Smooth muscle cell (in vitro differentiated cells): ENCODE measurements around the gene MYH3. TPM values are rescaled to one million over a fixed set of nuclear protein-coding genes. Genes with fewer than 3 reads are reported as not detected.

Experiments used
- DNase-seq: peaks from one replicate; lab custom pipeline; 2025; ENCODE audit not compliant: unreplicated experiment; lab: John Stamatoyannopoulos, UW
- H2AFZ ChIP-seq: fragments of 200-600 bp; sonication (generic); 2 replicates; pipeline ENCODE4 v1.6.0; 2016; ENCODE audit warnings: antibody characterized with exemption, low read depth, mild to moderate bottlenecking
- H3F3A ChIP-seq: fragments of 200-600 bp; sonication (generic); 2 replicates; pipeline ENCODE4 v1.6.0; 2017; ENCODE audit warnings: antibody characterized with exemption, low read depth
- H3K27ac ChIP-seq: fragments of 200-600 bp; sonication (generic); 2 replicates; pipeline ENCODE4 v1.5.1; 2016; ENCODE audit warnings: low read depth, mild to moderate bottlenecking
- H3K27me3 ChIP-seq: fragments of 200-600 bp; sonication (generic); 2 replicates; pipeline ENCODE4 v1.6.1; 2016; ENCODE audit warnings: low read depth, mild to moderate bottlenecking
- H3K36me3 ChIP-seq: fragments of 200-600 bp; sonication (generic); 2 replicates; pipeline ENCODE4 v1.5.1; 2016; ENCODE audit warnings: low read depth
- H3K4me1 ChIP-seq: fragments of 200-600 bp; sonication (generic); 2 replicates; pipeline ENCODE4 v1.5.1; 2016; ENCODE audit warnings: low read depth
- H3K4me2 ChIP-seq: fragments of 200-600 bp; sonication (generic); 2 replicates; pipeline ENCODE4 v1.6.0; 2016; ENCODE audit warnings: mild to moderate bottlenecking
- H3K4me3 ChIP-seq: fragments of 200-600 bp; sonication (generic); 2 replicates; pipeline ENCODE4 v1.5.1; 2016; ENCODE audit warnings: mild to moderate bottlenecking
- H3K79me2 ChIP-seq: fragments of 200-600 bp; sonication (generic); 2 replicates; pipeline ENCODE4 v1.6.0; 2016; ENCODE audit warnings: low read depth, mild to moderate bottlenecking
- H3K9ac ChIP-seq: fragments of 200-600 bp; sonication (generic); 2 replicates; pipeline ENCODE4 v1.6.0; 2016; ENCODE audit warnings: low read depth
- H3K9me3 ChIP-seq: fragments of 200-600 bp; sonication (generic); replicated peaks from 2 replicates; pipeline ENCODE4 v1.5.1; 2016; ENCODE audit warnings: low read depth
- H4K20me1 ChIP-seq: fragments of 200-600 bp; sonication (generic); 2 replicates; pipeline ENCODE4 v1.6.0; 2016; ENCODE audit warnings: low read depth
- CTCF ChIP-seq: fragments of 200-600 bp; sonication (generic); IDR thresholded peaks from 2 replicates; pipeline ENCODE4 v1.5.1; 2017; ENCODE audit warnings: borderline replicate concordance, mild to moderate bottlenecking, antibody characterized with exemption; ENCODE audit not compliant: insufficient read depth, poor library complexity, severe bottlenecking
- WGBS: methylation state at CpG from one replicate; pipeline ENCODE4 v1.1.7; 2016; ENCODE audit warnings: low lambda C conversion rate; 5-methylcytosine and 5-hydroxymethylcytosine counted together
- polyA plus RNA-seq: library from polyadenylated mRNA; unstranded; fragments of >200 nt; fragmentation: Nextera tagmentation; extraction: Ambion mirVana; gene quantifications from 2 replicates; pipeline ENCODE4 v1.2.1, GENCODE V29; 2016
- total RNA-seq: library from RNA; depleted of rRNA; stranded (reverse); fragments of >200 nt; gene quantifications from 2 replicates; pipeline ENCODE4 v1.2.3, GENCODE V29; 2014

Gene MYH3
- total and polyA plus RNA-seq, 2 experiments from 2014 or later, result 1.1 to 1.2 TPM

- Histone ChIP-seq H3F3A (no peaks in the 10 kb centered on the region), H3K9ac (no peak overlapping the region), H3K27ac (no peak overlapping the region), H3K79me2 (no peaks in the 10 kb centered on the region), H2AFZ (no peak overlapping the region), H3K27me3 (no peaks in the 10 kb centered on the region), H3K4me2 (peak overlapping the region; percentile 60), H3K4me3 (no peak overlapping the region), H3K9me3 (no peaks in the 10 kb centered on the region), H3K36me3 (no peaks in the 10 kb centered on the region), H4K20me1 (no peaks in the 10 kb centered on the region), H3K4me1 (no peaks in the 10 kb centered on the region)
- no peak for TF ChIP-seq CTCF
- no peak for DNase-seq
- 78% methylated on average over 6 of the region's 6 CpGs for WGBS
Observed at GRCh38 chr17:10612957-10613744, 44.0 kb downstream of the MYH3 start.

- Histone ChIP-seq H3K9me3 (no peaks in the 10 kb centered on the region), H3K36me3 (no peaks in the 10 kb centered on the region), H3K4me3 (no peak overlapping the region), H4K20me1 (no peaks in the 10 kb centered on the region), H3K79me2 (no peaks in the 10 kb centered on the region), H3K27me3 (peaks cover 3% of the 10 kb centered on the region), H3K9ac (no peak overlapping the region), H2AFZ (no peak overlapping the region), H3K27ac (no peak overlapping the region), H3F3A (no peaks in the 10 kb centered on the region), H3K4me2 (no peak overlapping the region), H3K4me1 (no peaks in the 10 kb centered on the region)
- no peak for TF ChIP-seq CTCF
- DNase-seq, result no peak
- WGBS, result 90% methylated on average over 8 of the region's 8 CpGs
Observed at GRCh38 chr17:10610884-10611283, 46.2 kb downstream of the MYH3 start.

- no peak for DNase-seq
- no peaks in the 10 kb centered on the region for H3K4me1 ChIP-seq
- H3K4me3 ChIP-seq, result no peak overlapping the region
- H3K4me2 ChIP-seq, result no peak overlapping the region
- no peaks in the 10 kb centered on the region for H3K9me3 ChIP-seq
- no peak overlapping the region for H2AFZ ChIP-seq
- no peaks in the 10 kb centered on the region for H3K36me3 ChIP-seq
- no peak for TF ChIP-seq CTCF
- no peaks in the 10 kb centered on the region for H4K20me1 ChIP-seq
- H3K79me2 ChIP-seq, result no peaks in the 10 kb centered on the region
- 94% methylated on average over 5 of the region's 5 CpGs for WGBS
- H3F3A ChIP-seq, result no peaks in the 10 kb centered on the region
- no peak overlapping the region for H3K27ac ChIP-seq
- H3K9ac ChIP-seq, result no peak overlapping the region
- H3K27me3 ChIP-seq, result peaks cover 3% of the 10 kb centered on the region
Observed at GRCh38 chr17:10608244-10608643, 48.9 kb downstream of the MYH3 start.

GRCh38 chr17:10606110-10606509 is 51.0 kb downstream of the MYH3 start:
- Histone ChIP-seq H3K27ac (no peak overlapping the region), H3K9me3 (no peaks in the 10 kb centered on the region), H2AFZ (no peak overlapping the region), H3K4me3 (no peak overlapping the region), H3K4me2 (no peak overlapping the region), H3K36me3 (no peaks in the 10 kb centered on the region), H3K9ac (no peak overlapping the region), H4K20me1 (no peaks in the 10 kb centered on the region), H3K79me2 (no peaks in the 10 kb centered on the region), H3K4me1 (peaks cover 1% of the 10 kb centered on the region), H3K27me3 (peaks cover 3% of the 10 kb centered on the region), H3F3A (no peaks in the 10 kb centered on the region)
- WGBS, result 96% methylated on average over 3 of the region's 3 CpGs
- TF ChIP-seq CTCF, result no peak
- DNase-seq, result no peak
